Measurements from ENCODE around the gene CPZ.
"Not testable (repeated sequence)": the region's sequence is repeated elsewhere in the genome, so short reads cannot be mapped to it uniquely, and the experiment has no call there.

CPZ gene

GRCh38 chr4:8641931-8642650 is 49.5 kb downstream of the CPZ start:
- no peak for DNase-seq

DNA sequence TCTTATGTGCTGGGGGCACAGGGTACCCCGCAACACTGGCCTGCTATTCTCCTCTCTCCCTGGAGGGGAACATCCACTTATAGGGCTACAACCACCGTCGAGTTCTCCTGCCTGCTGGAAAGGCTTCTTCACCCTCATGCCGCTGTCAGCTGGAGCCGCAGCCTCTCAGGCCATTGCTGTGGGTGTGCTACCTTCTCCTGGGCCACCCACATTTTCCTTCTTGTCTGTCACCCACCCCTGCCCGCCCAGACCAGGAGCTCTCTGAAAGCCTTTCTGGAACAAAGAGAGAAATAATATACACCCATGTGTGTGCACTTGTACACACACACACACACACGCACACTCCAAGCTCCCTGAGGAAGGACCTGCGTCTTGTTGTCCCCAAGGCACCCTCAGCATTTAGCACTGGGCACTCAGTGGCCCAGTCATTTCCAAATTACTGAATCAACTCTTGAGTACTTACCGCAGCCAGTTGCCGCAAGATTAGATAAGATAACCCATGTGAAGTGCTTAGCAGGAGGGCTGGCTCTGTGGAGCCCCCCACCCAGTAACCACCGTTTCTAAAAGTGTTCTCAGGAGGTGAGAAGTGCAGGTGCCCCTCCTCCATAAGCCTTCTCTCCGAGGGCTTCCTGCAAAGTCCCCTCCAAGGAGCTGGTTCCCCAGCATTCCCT is 50.2 kb downstream of the CPZ start:
- DNase-seq: no peak

DNA sequence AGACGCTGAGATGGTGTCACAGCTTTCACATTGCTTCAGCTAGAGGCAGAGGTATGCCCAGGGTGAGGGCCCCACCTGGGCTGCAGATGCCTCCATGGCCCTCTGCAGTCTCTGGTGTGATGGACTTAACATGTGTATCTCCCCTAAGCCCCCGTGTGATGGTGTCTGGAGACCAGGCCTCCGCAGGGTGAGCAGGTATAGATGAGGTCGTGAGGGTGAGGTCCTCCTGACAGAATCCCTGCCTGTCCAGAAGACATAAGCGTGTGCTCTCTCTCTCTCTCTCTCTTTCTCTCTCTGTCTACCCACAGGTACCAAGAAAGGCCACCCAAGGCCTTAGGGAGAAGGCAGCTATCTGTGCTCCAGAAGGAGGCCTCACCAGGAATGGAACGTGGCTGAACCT is 50.9 kb downstream of the CPZ start:
- no peak for DNase-seq

DNA sequence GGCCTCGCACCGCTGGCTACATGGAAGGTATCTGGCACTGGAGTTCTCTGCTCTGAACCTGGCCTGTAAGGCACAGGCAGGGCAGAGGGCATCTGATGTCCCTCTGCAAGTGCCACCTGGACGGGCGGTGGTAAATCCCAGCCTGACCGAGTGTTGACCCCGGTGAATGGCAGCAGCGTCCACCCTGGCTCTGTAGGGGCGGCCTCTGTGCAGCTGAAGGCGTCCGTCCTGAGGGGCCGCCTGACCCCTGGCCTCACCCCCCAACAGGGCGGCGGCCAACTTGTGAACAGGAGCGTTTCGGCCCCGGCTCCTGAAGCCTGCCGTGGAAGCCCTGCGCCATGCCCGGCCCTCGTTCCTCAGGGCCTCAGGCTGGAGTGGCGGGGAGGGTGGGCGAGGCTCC is 51.4 kb downstream of the CPZ start:
- no peak for DNase-seq

DNA sequence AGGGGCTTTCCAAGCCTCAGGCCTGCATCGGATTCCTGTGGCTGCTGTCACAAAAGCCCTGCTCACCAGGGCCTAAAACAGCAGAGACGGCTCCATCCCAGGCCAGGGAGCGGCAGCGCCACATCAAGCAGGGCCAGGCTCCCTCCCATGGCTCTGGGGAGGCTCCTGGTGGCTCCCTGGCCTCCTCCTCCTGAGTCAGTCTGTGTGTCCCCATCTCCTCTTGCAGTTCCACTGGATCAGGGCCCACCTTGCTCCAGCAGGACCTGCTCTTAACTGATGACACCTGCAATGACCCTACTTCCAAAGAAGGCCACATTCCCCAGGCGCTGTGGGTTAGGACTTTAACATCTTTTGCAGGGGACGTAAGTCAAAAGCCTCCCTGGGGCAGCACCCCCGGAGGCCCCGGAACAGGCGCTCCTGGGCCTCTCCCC is 51.9 kb downstream of the CPZ start:
- no peak for DNase-seq

GRCh38 chr4:8644966-8645752 is 52.6 kb downstream of the CPZ start:
- DNase-seq: no peak

DNA sequence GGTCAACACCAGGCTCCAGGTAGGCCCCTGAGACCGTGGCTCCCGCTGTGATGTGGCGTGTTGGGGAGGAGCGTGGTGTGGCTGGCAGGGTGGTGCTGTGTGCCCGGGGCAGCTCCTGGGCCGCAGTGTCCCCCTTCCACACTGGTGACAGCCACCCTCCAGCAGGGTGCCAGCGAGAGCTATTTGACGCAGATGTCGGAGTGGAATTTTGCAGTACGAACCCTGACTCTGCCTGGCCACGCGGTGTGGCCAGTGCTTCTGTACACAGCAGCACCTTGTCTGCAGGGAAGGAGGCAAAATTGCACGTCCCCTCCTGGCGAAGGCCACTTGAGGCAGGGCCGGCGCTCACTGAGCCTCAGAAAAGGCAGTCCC is 53.2 kb downstream of the CPZ start:
- DNase-seq: no peak

GRCh38 chr4:8646296-8647093 is 53.9 kb downstream of the CPZ start:
- no peak for DNase-seq

DNA sequence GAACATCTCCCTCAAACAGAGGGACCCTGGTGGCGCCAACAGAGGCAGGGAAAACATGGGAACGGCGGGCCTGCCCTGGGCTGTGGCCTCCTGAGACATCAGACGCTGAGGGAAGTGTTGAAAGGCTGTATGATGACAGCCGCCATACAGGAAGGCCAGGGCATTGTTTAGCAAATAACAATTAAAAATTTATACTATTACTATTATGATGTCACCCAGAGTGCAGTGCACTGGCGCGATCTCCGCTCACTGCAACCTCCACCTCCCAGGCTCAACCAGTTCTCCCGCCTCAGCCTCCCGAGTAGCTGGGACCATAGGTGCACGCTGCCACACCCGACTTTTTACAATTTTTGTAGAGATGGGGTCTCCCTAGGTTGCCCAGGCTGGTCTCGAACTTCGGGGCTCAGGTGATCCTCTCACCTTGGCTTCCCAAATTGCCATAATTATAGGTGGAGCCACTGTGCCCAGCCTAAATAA is 54.6 kb downstream of the CPZ start:
- DNase-seq: no peak

GRCh38 chr4:8647626-8648025 is 55.1 kb downstream of the CPZ start:
- no peak for DNase-seq

DNA sequence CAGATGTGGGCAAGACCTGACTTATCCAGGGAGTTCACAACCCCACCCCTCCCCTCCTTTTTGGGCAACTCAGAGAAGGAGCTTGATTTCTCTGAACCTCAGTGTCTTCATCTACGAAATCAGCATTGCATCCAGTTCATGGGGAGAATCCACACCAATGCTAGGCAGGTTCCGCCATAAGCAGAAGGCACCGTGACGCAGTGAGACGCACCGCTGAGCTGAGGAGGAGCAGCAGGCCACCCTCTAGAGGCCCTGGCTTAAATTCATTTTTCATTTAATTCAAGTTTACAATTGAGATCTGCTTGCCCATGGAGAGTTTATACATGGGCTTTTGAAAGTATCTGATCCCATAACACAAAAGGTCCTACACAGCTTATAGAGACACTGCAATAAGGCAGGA is 55.7 kb downstream of the CPZ start:
- no peak for DNase-seq

DNA sequence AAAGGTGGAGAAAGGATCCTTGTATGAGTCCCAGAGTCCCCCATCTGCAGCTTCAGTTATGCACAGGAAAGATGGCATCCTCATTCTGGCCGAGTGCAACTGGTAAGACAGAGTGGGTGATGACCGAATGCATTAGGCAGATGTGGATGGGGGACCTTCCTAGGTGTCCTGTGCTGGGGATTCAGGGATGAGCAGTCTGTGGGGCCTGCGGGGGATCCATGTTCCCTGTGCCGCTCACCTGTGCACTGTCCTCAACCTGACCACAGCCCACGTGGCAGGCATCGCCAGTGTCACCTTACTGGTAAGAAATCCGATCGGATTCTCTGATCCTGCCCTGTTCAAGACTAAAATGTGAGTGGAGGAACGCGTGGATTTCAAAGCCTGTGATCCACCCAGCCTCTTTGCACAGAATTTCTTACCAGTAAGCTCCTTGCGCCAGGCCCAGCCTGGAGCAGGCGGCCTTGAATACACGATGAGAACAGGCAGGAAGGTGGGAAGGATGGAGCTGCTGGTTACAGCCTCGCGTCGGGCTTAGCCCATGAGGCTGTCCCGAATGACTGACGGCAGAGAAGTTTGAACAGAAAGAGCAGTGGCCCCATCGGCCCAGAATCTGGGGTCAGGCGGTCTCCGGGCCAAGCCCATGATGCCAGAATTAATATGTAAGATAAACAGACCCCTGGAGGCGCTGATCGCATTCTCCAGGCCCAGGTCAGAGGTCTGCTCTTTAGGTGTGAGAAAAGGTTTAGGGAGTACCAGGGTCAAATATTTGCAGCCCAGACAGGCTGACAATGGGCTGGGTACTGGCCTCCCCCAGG is 56.5 kb downstream of the CPZ start:
- no peak for DNase-seq

- DNase-seq: no peak
These were observed 57.2 kb downstream of the CPZ start for GRCh38 chr4:8649631-8650361.

- DNase-seq: no peak
These were observed 59.2 kb downstream of the CPZ start for GRCh38 chr4:8651661-8652180.

DNA sequence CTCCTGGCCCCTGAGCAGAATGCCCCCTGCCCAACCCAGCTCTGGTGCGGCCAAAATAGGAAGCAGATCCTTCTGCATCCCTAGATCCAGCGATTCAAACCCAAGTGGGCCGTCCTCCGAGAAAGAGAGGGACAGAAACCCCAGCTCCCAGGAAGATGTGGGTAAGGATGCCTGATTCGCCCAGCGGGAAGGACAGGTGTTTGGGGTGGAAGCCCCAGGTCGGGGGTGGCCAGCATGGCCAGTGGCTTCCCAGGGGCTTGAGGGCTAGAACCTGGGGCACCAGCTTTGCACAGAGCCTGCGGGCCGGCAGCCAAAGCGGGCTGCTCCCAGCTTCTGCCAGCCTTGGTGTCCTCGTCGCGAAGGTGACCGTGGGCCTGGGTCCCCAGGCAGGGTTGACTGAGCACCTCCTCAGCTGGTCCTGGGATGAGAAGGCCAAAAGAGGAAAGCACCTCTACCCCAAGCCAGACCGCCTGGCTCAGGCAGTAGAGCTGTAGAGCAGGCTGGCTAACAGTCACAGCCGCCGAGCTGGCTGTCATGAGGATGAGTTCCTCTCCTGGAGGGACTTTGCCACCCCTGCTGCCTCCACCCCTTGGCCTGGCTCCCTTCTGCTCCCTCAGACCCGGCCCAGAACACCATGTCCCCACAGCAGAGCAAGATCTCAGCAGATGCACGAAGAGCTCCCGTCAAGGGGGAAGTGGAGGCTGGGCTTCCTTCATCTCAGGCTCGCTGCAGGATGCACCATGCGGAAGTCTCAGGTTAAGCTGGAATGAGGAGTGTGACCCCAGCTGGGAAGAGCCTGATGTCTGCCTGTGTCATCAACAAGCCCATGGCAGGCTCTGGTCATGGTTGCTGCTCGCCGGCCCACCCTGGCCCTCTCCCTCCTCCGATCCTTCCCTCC is 59.9 kb downstream of the CPZ start:
- no peak for DNase-seq

GRCh38 chr4:8653326-8654000 is 60.9 kb downstream of the CPZ start:
- no peak for DNase-seq

DNA sequence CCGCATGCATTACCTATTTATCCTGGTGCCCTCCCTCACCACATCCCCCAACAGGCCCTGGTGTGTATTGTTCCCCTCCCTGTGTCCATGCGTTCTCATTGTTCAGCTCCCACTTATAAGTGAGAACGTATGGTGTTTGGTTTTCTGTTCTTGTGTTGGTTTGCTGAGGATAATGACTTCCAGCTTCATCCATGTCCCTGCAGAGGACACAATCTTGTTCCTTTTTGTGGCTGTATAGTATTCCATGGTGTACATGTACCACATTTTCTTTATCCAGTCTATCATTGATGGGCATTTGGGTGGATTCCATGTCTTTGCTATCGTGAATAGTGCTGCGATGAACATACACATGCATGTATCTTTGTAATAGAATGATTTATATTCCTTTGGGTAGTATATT is 61.6 kb downstream of the CPZ start:
- DNase-seq: not testable (repeated sequence)

DNA sequence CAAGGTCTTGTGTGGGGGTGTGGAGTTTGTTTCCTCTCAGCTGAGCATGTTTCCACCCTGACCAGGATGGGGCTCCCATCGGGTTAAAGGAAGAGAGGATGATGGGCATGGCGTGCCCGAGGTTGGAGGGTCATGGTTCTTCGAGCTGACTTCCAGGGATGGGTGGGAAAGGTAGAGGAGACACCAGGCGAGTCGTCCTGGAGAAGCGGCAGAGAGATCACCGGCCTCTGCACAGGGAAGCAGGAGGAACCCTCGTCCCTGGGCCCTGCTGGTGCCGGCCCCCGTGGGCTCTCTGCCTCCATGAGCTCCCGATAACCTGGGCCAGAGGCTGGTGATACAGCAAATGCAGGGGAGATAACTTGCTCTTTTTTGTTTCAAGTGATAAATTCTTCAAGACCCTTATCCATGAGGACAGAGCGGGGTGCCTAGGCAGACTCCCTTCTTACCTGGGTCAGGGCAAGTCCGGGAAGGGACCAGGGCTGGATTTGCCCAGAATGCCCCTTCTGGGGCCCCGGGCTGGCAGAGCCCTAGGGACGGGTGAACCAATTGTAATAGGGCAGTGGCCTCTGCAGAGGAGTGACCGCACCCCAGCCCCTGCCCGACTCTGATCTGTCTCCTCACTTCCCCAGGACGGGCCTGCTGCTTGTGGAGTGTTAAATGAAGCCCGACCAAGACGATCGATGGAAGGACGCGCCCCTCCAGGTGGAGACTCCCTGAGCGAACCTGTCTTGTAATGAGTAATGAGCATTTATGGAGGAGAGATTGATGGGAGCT is 63.0 kb downstream of the CPZ start:
- no peak for DNase-seq

GRCh38 chr4:8656185-8656517 is 63.6 kb downstream of the CPZ start:
- no peak for DNase-seq
